Panc1 (cell line): Measurements from ENCODE around the gene DNASE2B.

Experiments used
- SIN3A ChIP-seq: IDR thresholded peaks from 2 replicates; pipeline ENCODE4 v1.6.1; 2012; ENCODE audit warnings: low read depth, mild to moderate bottlenecking, low read length, moderate library complexity, borderline replicate concordance; ENCODE audit not compliant: insufficient read depth
- TF ChIP-seq, protein P1 (sequence below): fragments of 450-650 bp; IDR thresholded peaks from 2 replicates; pipeline ENCODE4 v1.5.1; 2017; ENCODE audit warnings: mild to moderate bottlenecking

DNA sequence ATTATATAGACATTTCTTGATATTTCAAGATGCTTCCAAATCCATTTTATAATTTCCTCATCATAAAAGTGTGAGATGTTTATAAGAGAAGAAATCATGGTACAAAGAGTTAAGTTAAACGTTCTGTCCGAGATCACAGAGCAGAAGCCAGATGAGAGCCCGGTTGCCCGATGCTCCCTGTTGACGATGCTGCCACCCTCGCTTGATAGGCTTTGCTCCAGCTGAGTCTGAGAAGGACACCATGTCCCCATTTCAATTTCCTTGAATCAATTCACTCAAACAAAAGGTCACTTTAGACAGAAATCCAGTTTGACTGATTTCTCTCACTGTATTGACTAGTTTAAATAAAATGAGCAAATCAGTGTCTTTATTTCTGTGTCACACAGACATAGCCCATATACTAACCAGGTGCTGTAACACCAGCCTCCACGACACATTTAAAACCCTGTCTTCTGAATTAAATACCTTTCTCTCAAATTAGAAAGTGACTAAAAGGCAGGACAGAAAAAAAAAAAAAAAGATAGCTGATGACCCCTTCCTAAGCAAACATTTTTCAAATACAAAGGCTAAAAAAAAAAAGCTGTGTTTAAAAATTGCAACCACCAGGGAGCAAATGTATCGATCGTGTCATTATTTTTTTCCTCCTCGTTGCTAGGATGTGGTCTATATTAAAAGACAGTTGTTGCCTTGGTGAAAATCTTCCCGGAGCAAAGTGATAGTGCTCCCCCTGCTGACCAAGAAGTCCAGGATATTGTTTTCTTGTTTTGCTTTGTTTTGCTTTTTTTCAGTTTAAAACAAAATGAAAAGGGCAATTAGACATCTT lies 35.2 kb downstream of the DNASE2B start:
- TF ChIP-seq SIN3A: no peak
- TF ChIP-seq, protein P1, sequence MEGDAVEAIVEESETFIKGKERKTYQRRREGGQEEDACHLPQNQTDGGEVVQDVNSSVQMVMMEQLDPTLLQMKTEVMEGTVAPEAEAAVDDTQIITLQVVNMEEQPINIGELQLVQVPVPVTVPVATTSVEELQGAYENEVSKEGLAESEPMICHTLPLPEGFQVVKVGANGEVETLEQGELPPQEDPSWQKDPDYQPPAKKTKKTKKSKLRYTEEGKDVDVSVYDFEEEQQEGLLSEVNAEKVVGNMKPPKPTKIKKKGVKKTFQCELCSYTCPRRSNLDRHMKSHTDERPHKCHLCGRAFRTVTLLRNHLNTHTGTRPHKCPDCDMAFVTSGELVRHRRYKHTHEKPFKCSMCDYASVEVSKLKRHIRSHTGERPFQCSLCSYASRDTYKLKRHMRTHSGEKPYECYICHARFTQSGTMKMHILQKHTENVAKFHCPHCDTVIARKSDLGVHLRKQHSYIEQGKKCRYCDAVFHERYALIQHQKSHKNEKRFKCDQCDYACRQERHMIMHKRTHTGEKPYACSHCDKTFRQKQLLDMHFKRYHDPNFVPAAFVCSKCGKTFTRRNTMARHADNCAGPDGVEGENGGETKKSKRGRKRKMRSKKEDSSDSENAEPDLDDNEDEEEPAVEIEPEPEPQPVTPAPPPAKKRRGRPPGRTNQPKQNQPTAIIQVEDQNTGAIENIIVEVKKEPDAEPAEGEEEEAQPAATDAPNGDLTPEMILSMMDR: peak; percentile 92
